HEK293 (cell line): ENCODE results near the gene GNA12.
"Not testable (repeated sequence)": the region's sequence is repeated elsewhere in the genome, so short reads cannot be mapped to it uniquely, and the experiment has no call there.

Experiments used
- ATF2 ChIP-seq: fragments of 450-650 bp; formaldehyde crosslinking; IDR thresholded peaks from 2 replicates; pipeline ENCODE4 v1.5.1; 2016; ENCODE audit warnings: missing biosample characterization, missing genetic modification characterization, low read depth
- CTCF ChIP-seq: fragments of 450-650 bp; formaldehyde crosslinking; IDR thresholded peaks from 2 replicates; pipeline ENCODE4 v1.5.1; 2016; ENCODE audit warnings: missing biosample characterization, missing genetic modification characterization
- GLI4 ChIP-seq: fragments of 450-650 bp; formaldehyde crosslinking; IDR thresholded peaks from 2 replicates; pipeline ENCODE4 v1.5.1; 2016; ENCODE audit warnings: missing biosample characterization, missing genetic modification characterization
- PBX3 ChIP-seq: sonication (generic); formaldehyde crosslinking; IDR thresholded peaks from 2 replicates; pipeline ENCODE4 v1.8.1; 2022; ENCODE audit warnings: mild to moderate bottlenecking, moderate library complexity, missing genetic modification reagents
- ZBTB1 ChIP-seq: fragments of 450-650 bp; formaldehyde crosslinking; IDR thresholded peaks from 2 replicates; pipeline ENCODE4 v1.5.1; 2016; ENCODE audit warnings: missing biosample characterization, missing genetic modification characterization
- ZBTB26 ChIP-seq: fragments of 450-650 bp; formaldehyde crosslinking; optimal IDR thresholded peaks from 2 replicates; pipeline ENCODE3; 2016; ENCODE audit warnings: missing biosample characterization, mild to moderate bottlenecking, missing genetic modification characterization
- ZNF211 ChIP-seq: fragments of 450-650 bp; formaldehyde crosslinking; IDR thresholded peaks from 2 replicates; pipeline ENCODE4 v1.5.1; 2016; ENCODE audit warnings: low read depth, missing biosample characterization, missing genetic modification characterization
- ZNF274 ChIP-seq, 2 experiments: fragments of 200-500 bp in 1 of 2; fragments of 450-650 bp in 1 of 2; sonication (Bioruptor generic) in 1 of 2; formaldehyde crosslinking in 1 of 2; IDR thresholded peaks; 2 replicates each; pipeline versions ENCODE4 v1.5.1 to v1.6.1; 2014 to 2016; ENCODE audit warnings: borderline replicate concordance in 1 of 2, inconsistent platforms in 1 of 2, low read length in 1 of 2, missing biosample characterization in 1 of 2, missing genetic modification characterization in 1 of 2
- ZNF280D ChIP-seq: fragments of 450-650 bp; formaldehyde crosslinking; IDR thresholded peaks from 2 replicates; pipeline ENCODE4 v1.5.1; 2016; ENCODE audit warnings: missing biosample characterization, missing genetic modification characterization
- ZNF513 ChIP-seq: fragments of 450-650 bp; IDR thresholded peaks from 2 replicates; pipeline ENCODE4 v1.5.1; 2018; ENCODE audit warnings: missing biosample characterization, missing genetic modification characterization

- not testable (repeated sequence) for TF ChIP-seq ZNF211 (tag by site-specific recombination); CTCF (tag by site-specific recombination); ATF2 (tag by site-specific recombination); ZNF513; ZBTB26 (tag by site-specific recombination); ZBTB1 (tag by site-specific recombination); ZNF280D (tag by site-specific recombination); PBX3 (CRISPR knock-in tag); GLI4 (tag by site-specific recombination); ZNF274 (IDR thresholded peaks at IDR 0.05; ENCODE audit: low read length); ZNF274 (tag by site-specific recombination; IDR thresholded peaks at IDR 0.05; ENCODE audit: borderline replicate concordance)
Measured at GRCh38 chr7:2743523-2744185, 100.5 kb downstream of the GNA12 start.
